Raji (cell line): ENCODE results near the gene FST.

Source experiments
- POLR2A ChIP-seq: IDR thresholded peaks from 2 replicates; pipeline ENCODE4 v1.6.1; 2011; ENCODE audit warnings: low read depth, low read length, control low read depth; ENCODE audit not compliant: insufficient read depth

Gene FST

GRCh38 chr5:53480416-53481158 lies at the start of gene FST:
Gene FST, plus strand, starts transcription at chr5:53480629. Its CDS starts 163 bp downstream, at chr5:53480792.
- no peak for TF ChIP-seq POLR2A

GRCh38 chr5:53431665-53432064 lies 48.8 kb upstream of the FST start:
- no peak for TF ChIP-seq POLR2A

- no peak for TF ChIP-seq POLR2A
Observed at GRCh38 chr5:53433026-53433425, 47.4 kb upstream of the FST start.

- TF ChIP-seq POLR2A: no peak
Observed at GRCh38 chr5:53434541-53434940, 45.9 kb upstream of the FST start.

GRCh38 chr5:53436480-53437191 lies 43.8 kb upstream of the FST start:
- no peak for TF ChIP-seq POLR2A

- TF ChIP-seq POLR2A: no peak
Observed at GRCh38 chr5:53438079-53438478, 42.4 kb upstream of the FST start.

- no peak for TF ChIP-seq POLR2A
Observed at GRCh38 chr5:53438486-53439472, 41.6 kb upstream of the FST start.

- TF ChIP-seq POLR2A: no peak
Observed at GRCh38 chr5:53442961-53443360, 37.5 kb upstream of the FST start.

GRCh38 chr5:53445569-53445968 lies 34.9 kb upstream of the FST start:
- no peak for TF ChIP-seq POLR2A

- no peak for TF ChIP-seq POLR2A
Observed at GRCh38 chr5:53446908-53447307, 33.5 kb upstream of the FST start.

- TF ChIP-seq POLR2A: no peak
Observed at GRCh38 chr5:53448851-53449250, 31.6 kb upstream of the FST start.

- TF ChIP-seq POLR2A: no peak
Observed at GRCh38 chr5:53453898-53454718, 26.3 kb upstream of the FST start.

GRCh38 chr5:53454719-53455000 lies 25.8 kb upstream of the FST start:
- TF ChIP-seq POLR2A: no peak

- no peak for TF ChIP-seq POLR2A
Observed at GRCh38 chr5:53456366-53456765, 24.1 kb upstream of the FST start.

- no peak for TF ChIP-seq POLR2A
Observed at GRCh38 chr5:53463909-53464621, 16.4 kb upstream of the FST start.

GRCh38 chr5:53464722-53465121 lies 15.7 kb upstream of the FST start:
- no peak for TF ChIP-seq POLR2A
